ENCODE results near the gene KLF7. TPM values are rescaled to one million over a fixed set of nuclear protein-coding genes. Genes with fewer than 3 reads are reported as not detected.

Gene KLF7
- total RNA-seq, 1 experiment from 2014 or later = 32.2 TPM

GRCh38 chr2:207126724-207127308 lies 38.9 kb downstream of the KLF7 start:
- H3K27me3 Mint-ChIP-seq (ENCODE audit: low read depth) = no peaks in the 10 kb centered on the region
- H3K23ac ChIP-seq (ENCODE audit: insufficient read length, low read depth, low read length) = no peak overlapping the region
- no peaks in the 10 kb centered on the region for H3K23me2 ChIP-seq (ENCODE audit: insufficient read length, low read depth, low read length, poor library complexity, severe bottlenecking)
- H3K4me1 ChIP-seq (ENCODE audit: insufficient read depth, low read length) = peaks cover 14% of the 10 kb centered on the region; the same call in 1 of the 2 replicates
- H3K9me3 Mint-ChIP-seq = peaks cover 4 to 7% of the 10 kb centered on the region in 2 experiments; a peak in 4 of 5 replicates
- H3K4ac ChIP-seq (ENCODE audit: low read depth, low read length) = no peak overlapping the region
- no peak overlapping the region for H3K18ac ChIP-seq (ENCODE audit: insufficient read length, low read depth, low read length)
- H2AFZ ChIP-seq (ENCODE audit: low read length) = no peak overlapping the region
- no peak for TF ChIP-seq CTCF (conservative IDR thresholded peaks at IDR 0.05)
- DNase-seq = no peak
- no peak overlapping the region for H3K27ac ChIP-seq (ENCODE audit: insufficient read length, low read depth, low read length)
- no peak overlapping the region for H3T11ph ChIP-seq (ENCODE audit: low read length)
- H3K9ac ChIP-seq (ENCODE audit: extremely low read depth, insufficient read length, low read length) = no peak overlapping the region
- no peak overlapping the region for H4K91ac ChIP-seq (ENCODE audit: insufficient read length, low read depth, low read length)
- H4K5ac ChIP-seq (ENCODE audit: insufficient read length, low read depth, low read length) = no peak overlapping the region
- peaks cover 12% of the 10 kb centered on the region; the same call in 1 of the 2 replicates for H3K79me2 ChIP-seq (ENCODE audit: insufficient read depth, low read length)
- no CpG with 5 or more reads among the region's 4 CpGs for WGBS (ENCODE audit: extremely low coverage, insufficient read length, low lambda C conversion rate)
- no peaks in the 10 kb centered on the region for H3K79me1 ChIP-seq (ENCODE audit: insufficient read depth, low read depth, low read length, poor library complexity, severe bottlenecking)
- no peak overlapping the region for H2BK15ac ChIP-seq (ENCODE audit: low read depth, low read length)
- no peak overlapping the region for H2BK5ac ChIP-seq (ENCODE audit: insufficient read length, low read length)
- no peak overlapping the region for H3K4me2 ChIP-seq (ENCODE audit: insufficient read depth, insufficient read length, low read length)
- H2BK120ac ChIP-seq (ENCODE audit: low read depth, low read length, poor library complexity, severe bottlenecking) = no peak overlapping the region
- H3K56ac ChIP-seq (ENCODE audit: insufficient read length, low read depth, low read length) = no peak overlapping the region
- no peak overlapping the region for H2BK12ac ChIP-seq (ENCODE audit: insufficient read length, low read depth, low read length)
- H3K36me3 Mint-ChIP-seq (ENCODE audit: insufficient read depth in 1 of 3, low read depth in 3 of 3) = peaks cover 27 to 59% (median 49%) of the 10 kb centered on the region in 3 experiments
- no peaks in the 10 kb centered on the region for H3K27me3 ChIP-seq (ENCODE audit: insufficient read depth, low read length)
- no peak overlapping the region for H2BK20ac ChIP-seq (ENCODE audit: low read depth, low read length, poor library complexity, severe bottlenecking)
- H4K8ac ChIP-seq (replicated peaks; ENCODE audit: insufficient read length, low read depth, low read length) = no peak overlapping the region
- no peak overlapping the region for H3K4me3 Mint-ChIP-seq
- H4K20me1 ChIP-seq (ENCODE audit: control insufficient read depth, insufficient read depth, insufficient read length) = no peaks in the 10 kb centered on the region
- H3K27ac Mint-ChIP-seq = no peak overlapping the region
- H3K9me3 ChIP-seq (ENCODE audit: control insufficient read depth, low read depth, low read length) = no peaks in the 10 kb centered on the region
- H2AK5ac ChIP-seq (ENCODE audit: insufficient read length, low read length) = no peak overlapping the region
- H3K4me1 Mint-ChIP-seq = peaks cover 33 to 43% of the 10 kb centered on the region in 2 experiments
- no peak overlapping the region for H3K14ac ChIP-seq (ENCODE audit: insufficient read depth, low read length)
